Measurements from ENCODE around the gene NCAN. TPM values are rescaled to one million over a fixed set of nuclear protein-coding genes. Genes with fewer than 3 reads are reported as not detected.

Gene NCAN
- total RNA-seq, 1 experiment from 2014 or later: 3.0 TPM

DNA sequence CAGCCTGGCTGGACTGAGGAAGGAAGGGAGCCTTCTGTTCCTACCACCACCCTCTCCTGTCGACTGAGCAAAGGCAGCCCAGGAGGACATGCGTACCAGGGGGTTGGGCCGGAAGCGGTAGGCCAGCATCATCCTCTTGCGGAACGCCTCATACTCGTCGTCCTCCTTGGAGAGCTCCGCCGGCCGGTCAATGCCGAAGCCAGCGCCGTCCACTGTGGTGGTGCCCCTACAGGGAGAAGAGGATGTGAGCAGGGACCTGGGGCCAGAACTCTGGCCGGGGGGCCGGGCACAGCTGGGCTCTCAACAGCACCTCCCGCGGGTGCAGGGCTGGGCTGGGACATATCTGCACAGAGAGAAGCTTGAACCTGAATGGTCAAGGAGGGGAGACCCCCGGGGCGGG, 65.1 kb downstream of the NCAN start:
- ATAC-seq (no peak), DNase-seq (ENCODE audit: low spot score) (no peak)
- H3K27ac Mint-ChIP-seq: no peak overlapping the region
- no peaks in the 10 kb centered on the region for H3K9me3 Mint-ChIP-seq
- peaks cover 19% of the 10 kb centered on the region for H3K27me3 Mint-ChIP-seq (ENCODE audit: low read depth)
- ChIA-PET CTCF (interaction anchor here (0.7 kb wide), 1 partner anchor 17 kb away, joined by 3 read pairs; no protein-coding TSS in a partner anchor), POLR2A (no interaction called here)
- no peak for TF ChIP-seq OVOL2 (CRISPR knock-in tag; IDR thresholded peaks at IDR 0.05; ENCODE audit: borderline replicate concordance)
- TF ChIP-seq ZNF423 (CRISPR knock-in tag; IDR thresholded peaks at IDR 0.05): no peak
- TF ChIP-seq, protein P1, sequence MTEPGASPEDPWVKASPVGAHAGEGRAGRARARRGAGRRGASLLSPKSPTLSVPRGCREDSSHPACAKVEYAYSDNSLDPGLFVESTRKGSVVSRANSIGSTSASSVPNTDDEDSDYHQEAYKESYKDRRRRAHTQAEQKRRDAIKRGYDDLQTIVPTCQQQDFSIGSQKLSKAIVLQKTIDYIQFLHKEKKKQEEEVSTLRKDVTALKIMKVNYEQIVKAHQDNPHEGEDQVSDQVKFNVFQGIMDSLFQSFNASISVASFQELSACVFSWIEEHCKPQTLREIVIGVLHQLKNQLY (CRISPR knock-in tag; IDR thresholded peaks at IDR 0.05): no peak
- TF ChIP-seq, protein P2, sequence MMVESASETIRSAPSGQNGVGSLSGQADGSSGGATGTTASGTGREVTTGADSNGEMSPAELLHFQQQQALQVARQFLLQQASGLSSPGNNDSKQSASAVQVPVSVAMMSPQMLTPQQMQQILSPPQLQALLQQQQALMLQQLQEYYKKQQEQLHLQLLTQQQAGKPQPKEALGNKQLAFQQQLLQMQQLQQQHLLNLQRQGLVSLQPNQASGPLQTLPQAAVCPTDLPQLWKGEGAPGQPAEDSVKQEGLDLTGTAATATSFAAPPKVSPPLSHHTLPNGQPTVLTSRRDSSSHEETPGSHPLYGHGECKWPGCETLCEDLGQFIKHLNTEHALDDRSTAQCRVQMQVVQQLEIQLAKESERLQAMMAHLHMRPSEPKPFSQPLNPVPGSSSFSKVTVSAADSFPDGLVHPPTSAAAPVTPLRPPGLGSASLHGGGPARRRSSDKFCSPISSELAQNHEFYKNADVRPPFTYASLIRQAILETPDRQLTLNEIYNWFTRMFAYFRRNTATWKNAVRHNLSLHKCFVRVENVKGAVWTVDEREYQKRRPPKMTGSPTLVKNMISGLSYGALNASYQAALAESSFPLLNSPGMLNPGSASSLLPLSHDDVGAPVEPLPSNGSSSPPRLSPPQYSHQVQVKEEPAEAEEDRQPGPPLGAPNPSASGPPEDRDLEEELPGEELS (CRISPR knock-in tag; IDR thresholded peaks at IDR 0.05): no peak
- no peak for TF ChIP-seq ZBTB21 (CRISPR knock-in tag; IDR thresholded peaks at IDR 0.05; ENCODE audit: borderline replicate concordance)
- no peak for TF ChIP-seq ZNF121 (CRISPR knock-in tag; IDR thresholded peaks at IDR 0.05)
- TF ChIP-seq TCF7 (CRISPR knock-in tag; IDR thresholded peaks at IDR 0.05; ENCODE audit: low read depth): no peak
- no peak for TF ChIP-seq ATF1 (CRISPR knock-in tag; IDR thresholded peaks at IDR 0.05)
- TF ChIP-seq ZNF396 (CRISPR knock-in tag; IDR thresholded peaks at IDR 0.05; ENCODE audit: borderline replicate concordance): no peak
- TF ChIP-seq, protein P3, sequence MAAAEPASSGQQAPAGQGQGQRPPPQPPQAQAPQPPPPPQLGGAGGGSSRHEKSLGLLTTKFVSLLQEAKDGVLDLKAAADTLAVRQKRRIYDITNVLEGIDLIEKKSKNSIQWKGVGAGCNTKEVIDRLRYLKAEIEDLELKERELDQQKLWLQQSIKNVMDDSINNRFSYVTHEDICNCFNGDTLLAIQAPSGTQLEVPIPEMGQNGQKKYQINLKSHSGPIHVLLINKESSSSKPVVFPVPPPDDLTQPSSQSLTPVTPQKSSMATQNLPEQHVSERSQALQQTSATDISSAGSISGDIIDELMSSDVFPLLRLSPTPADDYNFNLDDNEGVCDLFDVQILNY (CRISPR knock-in tag; IDR thresholded peaks at IDR 0.05): no peak
- no peak for TF ChIP-seq ETV6 (CRISPR knock-in tag; IDR thresholded peaks at IDR 0.05)
- no peak for TF ChIP-seq ZNF232 (CRISPR knock-in tag; IDR thresholded peaks at IDR 0.05)
- H3K4me1 Mint-ChIP-seq: peaks cover 8% of the 10 kb centered on the region
- peaks cover 14% of the 10 kb centered on the region for H3K36me3 Mint-ChIP-seq
- no peak overlapping the region for H3K4me3 Mint-ChIP-seq

DNA sequence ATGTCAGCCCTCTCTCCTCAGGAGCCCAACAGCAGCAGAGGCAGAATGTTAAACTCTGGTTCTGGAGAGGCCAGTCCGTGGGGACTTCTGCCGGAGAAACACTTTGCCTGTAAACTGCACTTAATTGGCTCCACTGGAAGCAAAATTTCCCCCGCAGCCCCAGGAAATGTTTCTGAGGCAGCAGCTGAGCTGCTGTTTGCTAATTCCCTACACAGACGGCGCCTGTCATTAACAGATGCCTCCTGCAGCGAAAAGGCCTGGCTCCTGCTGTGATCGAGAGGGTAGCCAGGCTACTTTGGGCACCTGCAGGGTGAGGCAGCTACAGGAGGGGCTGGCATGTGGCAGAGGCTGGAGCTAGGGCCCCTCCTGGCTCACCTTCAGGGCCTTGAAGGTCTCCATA, 66.6 kb downstream of the NCAN start:
- no peak overlapping the region for H3K27ac Mint-ChIP-seq
- ATAC-seq: no peak

More for the DNA sequence above, 66.6 kb downstream of the NCAN start:
- H3K9me3 Mint-ChIP-seq: no peaks in the 10 kb centered on the region
- CTCF ChIA-PET: no interaction called here
- H3K27me3 Mint-ChIP-seq (ENCODE audit: low read depth): peaks cover 12% of the 10 kb centered on the region
- H3K4me3 Mint-ChIP-seq: no peak overlapping the region
- no peak for DNase-seq (ENCODE audit: low spot score)
- POLR2A ChIA-PET: no interaction called here
- peaks cover 14% of the 10 kb centered on the region for H3K36me3 Mint-ChIP-seq
- TF ChIP-seq TEAD1 (CRISPR knock-in tag; IDR thresholded peaks at IDR 0.05) (no peak), ZNF232 (CRISPR knock-in tag; IDR thresholded peaks at IDR 0.05) (no peak), FOXP1 (CRISPR knock-in tag; IDR thresholded peaks at IDR 0.05; ENCODE audit: borderline replicate concordance) (no peak), CREM (CRISPR knock-in tag; IDR thresholded peaks at IDR 0.05) (no peak), ESRRA (CRISPR knock-in tag; IDR thresholded peaks at IDR 0.05; ENCODE audit: borderline replicate concordance) (no peak), ZNF317 (CRISPR knock-in tag; IDR thresholded peaks at IDR 0.05; ENCODE audit: borderline replicate concordance, low read depth) (no peak), SOX15 (CRISPR knock-in tag; IDR thresholded peaks at IDR 0.05) (no peak), HMGA2 (CRISPR knock-in tag; IDR thresholded peaks at IDR 0.05) (no peak), FOXK1 (CRISPR knock-in tag; IDR thresholded peaks at IDR 0.05) (no peak)
- TF ChIP-seq, protein P4, sequence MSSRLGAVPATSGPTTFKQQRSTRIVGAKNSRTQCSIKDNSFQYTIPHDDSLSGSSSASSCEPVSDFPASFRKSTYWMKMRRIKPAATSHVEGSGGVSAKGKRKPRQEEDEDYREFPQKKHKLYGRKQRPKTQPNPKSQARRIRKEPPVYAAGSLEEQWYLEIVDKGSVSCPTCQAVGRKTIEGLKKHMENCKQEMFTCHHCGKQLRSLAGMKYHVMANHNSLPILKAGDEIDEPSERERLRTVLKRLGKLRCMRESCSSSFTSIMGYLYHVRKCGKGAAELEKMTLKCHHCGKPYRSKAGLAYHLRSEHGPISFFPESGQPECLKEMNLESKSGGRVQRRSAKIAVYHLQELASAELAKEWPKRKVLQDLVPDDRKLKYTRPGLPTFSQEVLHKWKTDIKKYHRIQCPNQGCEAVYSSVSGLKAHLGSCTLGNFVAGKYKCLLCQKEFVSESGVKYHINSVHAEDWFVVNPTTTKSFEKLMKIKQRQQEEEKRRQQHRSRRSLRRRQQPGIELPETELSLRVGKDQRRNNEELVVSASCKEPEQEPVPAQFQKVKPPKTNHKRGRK (CRISPR knock-in tag; IDR thresholded peaks at IDR 0.05; ENCODE audit: borderline replicate concordance): no peak
- TF ChIP-seq, protein P5, sequence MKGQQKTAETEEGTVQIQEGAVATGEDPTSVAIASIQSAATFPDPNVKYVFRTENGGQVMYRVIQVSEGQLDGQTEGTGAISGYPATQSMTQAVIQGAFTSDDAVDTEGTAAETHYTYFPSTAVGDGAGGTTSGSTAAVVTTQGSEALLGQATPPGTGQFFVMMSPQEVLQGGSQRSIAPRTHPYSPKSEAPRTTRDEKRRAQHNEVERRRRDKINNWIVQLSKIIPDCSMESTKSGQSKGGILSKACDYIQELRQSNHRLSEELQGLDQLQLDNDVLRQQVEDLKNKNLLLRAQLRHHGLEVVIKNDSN (CRISPR knock-in tag; IDR thresholded peaks at IDR 0.05): no peak
- H3K4me1 Mint-ChIP-seq: peaks cover 4% of the 10 kb centered on the region; the same call in 1 of the 2 replicates
